Endodermal cell (in vitro differentiated cells): ENCODE data around the gene RPL7L1. TPM values are rescaled to one million over a fixed set of nuclear protein-coding genes. Genes with fewer than 3 reads are reported as not detected.

Experiments
- DNase-seq: peaks from one replicate; pipeline ENCODE4 v3.0.0-alpha.2; 2017
- H3K27ac ChIP-seq: 2 replicates; pipeline ENCODE4 v1.5.1; 2013; ENCODE audit warnings: mild to moderate bottlenecking, low read depth, low read length, moderate library complexity
- H3K27me3 ChIP-seq: 2 replicates; pipeline ENCODE4 v1.6.1; 2013; ENCODE audit warnings: mild to moderate bottlenecking, low read length, moderate library complexity; ENCODE audit not compliant: insufficient read depth, control insufficient read depth, poor library complexity, severe bottlenecking
- H3K36me3 ChIP-seq: 2 replicates; pipeline ENCODE4 v1.7.0; 2013; ENCODE audit warnings: mild to moderate bottlenecking, low read length, moderate library complexity; ENCODE audit not compliant: control insufficient read depth, insufficient read depth
- H3K4me1 ChIP-seq: one replicate; pipeline ENCODE4 v1.7.0; 2013; ENCODE audit warnings: low read length; ENCODE audit not compliant: control insufficient read depth, insufficient read depth
- H3K4me3 ChIP-seq: 2 replicates; pipeline ENCODE4 v1.5.1; 2013; ENCODE audit warnings: mild to moderate bottlenecking, low read length, moderate library complexity
- H3K9ac ChIP-seq: 2 replicates; pipeline ENCODE4 v1.6.1; 2013; ENCODE audit warnings: mild to moderate bottlenecking, low read length, moderate library complexity; ENCODE audit not compliant: poor library complexity, severe bottlenecking; ENCODE audit errors: extremely low read depth
- H3K9me3 ChIP-seq: 2 replicates; pipeline ENCODE4 v1.6.1; 2013; ENCODE audit warnings: mild to moderate bottlenecking, low read length, moderate library complexity; ENCODE audit not compliant: control insufficient read depth
- H3K27ac Mint-ChIP-seq: 2 replicates; pipeline ENCODE4 v1.8.0; 2020; ENCODE audit warnings: mixed read lengths
- H3K27me3 Mint-ChIP-seq: 2 replicates; pipeline ENCODE4 v1.8.0; 2021; ENCODE audit warnings: mild to moderate bottlenecking, mixed read lengths; ENCODE audit not compliant: insufficient read depth
- H3K36me3 Mint-ChIP-seq: 2 replicates; pipeline ENCODE4 v1.8.0; 2020; ENCODE audit warnings: low read depth, mixed read lengths
- H3K4me1 Mint-ChIP-seq: 2 replicates; pipeline ENCODE4 v1.8.0; 2020; ENCODE audit warnings: mixed read lengths
- H3K4me3 Mint-ChIP-seq: 2 replicates; pipeline ENCODE4 v1.8.0; 2020; ENCODE audit warnings: mild to moderate bottlenecking, moderate library complexity, mixed read lengths
- H3K9me3 Mint-ChIP-seq: 2 replicates; pipeline ENCODE4 v1.8.0; 2020; ENCODE audit warnings: mild to moderate bottlenecking, mixed read lengths
- WGBS, 2 experiments: methylation state at CpG; one replicate each; pipeline versions ENCODE4 v1.1.5 to v1.1.7; 2013; ENCODE audit warnings: missing lambda C conversion rate in 2 of 2, mixed read lengths in 1 of 2; ENCODE audit not compliant: insufficient coverage in 1 of 2, insufficient read length in 1 of 2; 5-methylcytosine and 5-hydroxymethylcytosine counted together
- total RNA-seq, 2 donors: library from RNA; stranded (reverse); fragmentation: NEBNext Ultra II Directional in 1 of 2; extraction: Animal tissue kit (Norgen Biotek cat#: 25700) in 1 of 2; gene quantifications; 2 replicates in 1 of 2; 3 replicates in 1 of 2; pipeline ENCODE4 v1.2.1, GENCODE V29; 2021
- TF ChIP-seq, protein P1 (sequence below): fragments of 200-600 bp; sonication (generic); conservative IDR thresholded peaks from 2 replicates; pipeline ENCODE4 v1.5.0; 2021; ENCODE audit warnings: antibody characterized with exemption, mild to moderate bottlenecking

The RPL7L1 gene
- total RNA-seq, 2 donors from 2014 or later = 112 to 114 TPM

DNA sequence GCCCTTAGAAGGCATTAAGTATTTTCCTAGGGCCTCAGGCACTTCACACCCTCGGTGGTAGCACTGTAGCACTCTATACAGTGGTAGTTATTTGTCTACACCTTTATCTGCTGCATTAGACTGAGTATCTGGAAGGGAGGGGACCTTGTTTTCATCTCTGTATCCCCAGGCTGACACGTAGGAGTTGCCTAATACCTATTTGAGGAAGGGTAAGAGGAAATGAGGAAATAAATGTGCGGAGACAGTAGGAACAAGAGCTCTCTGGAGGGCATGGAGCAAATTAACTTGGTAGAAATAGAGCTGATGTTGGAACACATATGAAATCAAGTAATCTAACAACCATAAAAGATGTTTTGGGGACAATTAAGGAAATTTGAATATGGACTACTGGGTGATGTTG lies 53.8 kb downstream of the RPL7L1 start:
- Histone ChIP-seq H3K27ac (no peak overlapping the region), H3K36me3 (peaks cover 51% of the 10 kb centered on the region), H3K9ac (no peak overlapping the region), H3K4me3 (no peak overlapping the region), H3K9me3 (no peaks in the 10 kb centered on the region), H3K4me1 (peaks cover 5% of the 10 kb centered on the region), H3K27me3 (no peaks in the 10 kb centered on the region)
- H3K4me3 Mint-ChIP-seq = no peak overlapping the region
- H3K4me1 Mint-ChIP-seq = peaks cover 25% of the 10 kb centered on the region
- DNase-seq = no peak
- WGBS, 2 experiments = 85 to 100% methylated on average over 2 to 3 of the region's 3 CpGs
- H3K9me3 Mint-ChIP-seq = no peaks in the 10 kb centered on the region
- no peak overlapping the region for H3K27ac Mint-ChIP-seq
- TF ChIP-seq, protein P1, sequence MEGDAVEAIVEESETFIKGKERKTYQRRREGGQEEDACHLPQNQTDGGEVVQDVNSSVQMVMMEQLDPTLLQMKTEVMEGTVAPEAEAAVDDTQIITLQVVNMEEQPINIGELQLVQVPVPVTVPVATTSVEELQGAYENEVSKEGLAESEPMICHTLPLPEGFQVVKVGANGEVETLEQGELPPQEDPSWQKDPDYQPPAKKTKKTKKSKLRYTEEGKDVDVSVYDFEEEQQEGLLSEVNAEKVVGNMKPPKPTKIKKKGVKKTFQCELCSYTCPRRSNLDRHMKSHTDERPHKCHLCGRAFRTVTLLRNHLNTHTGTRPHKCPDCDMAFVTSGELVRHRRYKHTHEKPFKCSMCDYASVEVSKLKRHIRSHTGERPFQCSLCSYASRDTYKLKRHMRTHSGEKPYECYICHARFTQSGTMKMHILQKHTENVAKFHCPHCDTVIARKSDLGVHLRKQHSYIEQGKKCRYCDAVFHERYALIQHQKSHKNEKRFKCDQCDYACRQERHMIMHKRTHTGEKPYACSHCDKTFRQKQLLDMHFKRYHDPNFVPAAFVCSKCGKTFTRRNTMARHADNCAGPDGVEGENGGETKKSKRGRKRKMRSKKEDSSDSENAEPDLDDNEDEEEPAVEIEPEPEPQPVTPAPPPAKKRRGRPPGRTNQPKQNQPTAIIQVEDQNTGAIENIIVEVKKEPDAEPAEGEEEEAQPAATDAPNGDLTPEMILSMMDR = no peak
- peaks cover 46% of the 10 kb centered on the region for H3K36me3 Mint-ChIP-seq
- no peaks in the 10 kb centered on the region for H3K27me3 Mint-ChIP-seq

DNA sequence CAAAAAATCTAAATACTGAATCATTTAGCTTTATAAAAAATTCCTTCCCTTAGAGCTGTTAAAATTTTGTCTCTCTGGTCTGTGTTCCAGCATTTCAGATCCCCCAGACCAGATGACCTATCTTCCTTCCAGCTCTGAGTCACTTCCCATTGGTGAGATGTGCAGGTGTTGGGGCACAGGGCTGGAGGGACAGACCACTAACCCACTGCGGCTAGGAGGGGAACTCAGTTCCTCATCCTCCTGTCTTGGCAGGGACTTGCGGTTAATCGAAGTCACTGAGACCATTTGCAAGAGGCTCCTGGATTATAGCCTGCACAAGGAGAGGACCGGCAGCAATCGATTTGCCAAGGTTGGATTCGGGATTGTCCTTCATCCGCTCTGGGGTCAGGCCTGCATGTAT lies 55.9 kb downstream of the RPL7L1 start:
- H3K9me3 Mint-ChIP-seq = no peaks in the 10 kb centered on the region
- 95 to 96% methylated on average over 7 of the region's 7 CpGs for WGBS, 2 experiments
- peaks cover 62% of the 10 kb centered on the region for H3K36me3 ChIP-seq
- no peak overlapping the region for H3K4me3 Mint-ChIP-seq
- H3K9me3 ChIP-seq = no peaks in the 10 kb centered on the region
- H3K36me3 Mint-ChIP-seq = peaks cover 60% of the 10 kb centered on the region
- H3K4me1 Mint-ChIP-seq = peaks cover 18% of the 10 kb centered on the region
- no peak overlapping the region for H3K9ac ChIP-seq
- H3K27ac ChIP-seq = no peak overlapping the region
- H3K27ac Mint-ChIP-seq = no peak overlapping the region
- H3K27me3 ChIP-seq = no peaks in the 10 kb centered on the region
- no peaks in the 10 kb centered on the region for H3K27me3 Mint-ChIP-seq
- no peak overlapping the region for H3K4me3 ChIP-seq
- peaks cover 5% of the 10 kb centered on the region for H3K4me1 ChIP-seq
- TF ChIP-seq, protein P1 = no peak
- DNase-seq = no peak

DNA sequence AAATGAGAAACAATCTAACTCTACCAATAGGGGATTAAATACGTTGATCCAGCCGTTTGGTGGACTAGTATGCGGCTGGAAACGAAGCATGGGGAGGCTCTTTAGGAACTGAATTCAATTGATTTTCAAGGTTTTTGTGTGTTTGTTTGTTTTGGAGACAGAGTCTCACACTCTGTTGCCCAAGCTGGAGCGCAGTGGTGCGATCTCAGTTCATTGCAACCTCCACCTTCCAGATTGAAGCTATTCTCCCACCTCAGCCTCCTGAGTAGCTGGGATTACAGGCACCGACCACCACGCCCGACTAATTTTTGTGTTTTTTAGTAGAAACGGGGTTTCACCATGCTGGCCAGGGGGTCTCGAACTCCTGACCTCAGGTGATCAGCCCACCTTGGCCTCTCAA lies 57.0 kb downstream of the RPL7L1 start:
- TF ChIP-seq, protein P1 = no peak
- H3K9ac ChIP-seq = no peak overlapping the region
- peaks cover 5% of the 10 kb centered on the region for H3K4me1 ChIP-seq
- peaks cover 62% of the 10 kb centered on the region for H3K36me3 Mint-ChIP-seq
- no peak overlapping the region for H3K4me3 ChIP-seq
- no peak overlapping the region for H3K27ac Mint-ChIP-seq
- H3K4me3 Mint-ChIP-seq = no peak overlapping the region
- no peaks in the 10 kb centered on the region for H3K27me3 Mint-ChIP-seq
- peaks cover 68% of the 10 kb centered on the region for H3K36me3 ChIP-seq
- H3K27me3 ChIP-seq = no peaks in the 10 kb centered on the region
- H3K27ac ChIP-seq = no peak overlapping the region
- peaks cover 12% of the 10 kb centered on the region for H3K4me1 Mint-ChIP-seq
- no peaks in the 10 kb centered on the region for H3K9me3 Mint-ChIP-seq
- H3K9me3 ChIP-seq = no peaks in the 10 kb centered on the region
- no peak for DNase-seq
- 95 to 96% methylated on average over 11 of the region's 11 CpGs for WGBS, 2 experiments
